ENCODE data around the gene FBF1.

GRCh38 chr17:75908201-75908600 lies 32.6 kb downstream of the FBF1 start:
- TF ChIP-seq SMC3 (conservative IDR thresholded peaks at IDR 0.05; ENCODE audit: poor library complexity): no peak
- TF ChIP-seq POLR2AphosphoS5 (IDR thresholded peaks at IDR 0.05): no peak
- TF ChIP-seq MXI1 (conservative IDR thresholded peaks at IDR 0.05; ENCODE audit: poor library complexity, severe bottlenecking): no peak
- TF ChIP-seq CTCF (IDR thresholded peaks at IDR 0.05; ENCODE audit: poor library complexity, severe bottlenecking): no peak
